Lung microvascular endothelial cell (primary cell): ENCODE measurements around the gene SART3. TPM values are rescaled to one million over a fixed set of nuclear protein-coding genes. Genes with fewer than 3 reads are reported as not detected.
"Not testable (repeated sequence)": the region's sequence is repeated elsewhere in the genome, so short reads cannot be mapped to it uniquely, and the experiment has no call there.

Experiments
- DNase-seq, 2 donors: peaks; one replicate each; pipeline versions ENCODE4 v3.0.0 to v3.0.0-alpha.2; 2010; ENCODE audit warnings: low read depth in 2 of 2
- total RNA-seq: library from RNA; depleted of rRNA; stranded (reverse); fragments of >200 nt; gene quantifications from 2 replicates; pipeline ENCODE4 v1.2.1, GENCODE V29; 2014

The SART3 gene
- total RNA-seq, 1 donor from 2014 or later, result 84.1 TPM

DNA sequence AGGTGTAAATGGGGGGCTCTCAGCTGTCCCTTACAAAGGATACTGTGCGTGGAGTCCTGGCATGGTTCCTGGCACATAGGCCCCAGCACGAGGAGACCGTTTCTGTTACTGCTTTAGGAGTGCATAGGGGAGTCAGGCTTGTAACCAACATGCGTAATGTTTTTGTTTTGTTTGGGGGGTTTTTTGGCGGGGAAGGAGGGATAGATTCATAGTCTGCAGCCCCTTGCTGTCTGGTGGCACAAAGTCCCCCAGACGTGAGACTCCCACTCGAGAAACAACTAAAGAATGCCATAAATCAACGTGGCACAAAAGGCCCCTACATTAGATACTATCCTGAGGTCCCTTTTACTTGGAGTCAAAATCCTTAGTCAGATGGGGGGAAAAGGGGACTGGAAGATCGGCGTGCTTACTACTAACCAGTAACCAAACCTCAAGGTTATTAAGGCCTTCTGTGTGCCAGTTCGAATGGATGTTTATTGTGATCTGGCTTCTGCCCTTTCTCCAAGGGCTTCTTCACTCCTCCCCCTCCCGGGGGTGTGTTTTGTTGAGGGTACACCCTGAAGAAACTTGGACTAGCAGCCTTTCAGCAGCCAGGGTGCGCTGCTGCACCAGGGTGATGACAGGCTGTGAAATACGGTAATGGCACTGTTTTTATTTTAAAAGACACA lies 2.3 kb upstream of the SART3 start:
- DNase-seq, result peak; percentile 81 to 91

- DNase-seq, result peak; percentile 98
Measured at GRCh38 chr12:108562348-108563135, 1.6 kb upstream of the SART3 start, which contains the start of gene ISCU. TSS of gene ISCU (plus strand) at chr12:108562596. CDS start at chr12:108562623, 27 bp downstream.

GRCh38 chr12:108561852-108562347 lies 927 bp upstream of the SART3 start:
- no peak for DNase-seq

DNA sequence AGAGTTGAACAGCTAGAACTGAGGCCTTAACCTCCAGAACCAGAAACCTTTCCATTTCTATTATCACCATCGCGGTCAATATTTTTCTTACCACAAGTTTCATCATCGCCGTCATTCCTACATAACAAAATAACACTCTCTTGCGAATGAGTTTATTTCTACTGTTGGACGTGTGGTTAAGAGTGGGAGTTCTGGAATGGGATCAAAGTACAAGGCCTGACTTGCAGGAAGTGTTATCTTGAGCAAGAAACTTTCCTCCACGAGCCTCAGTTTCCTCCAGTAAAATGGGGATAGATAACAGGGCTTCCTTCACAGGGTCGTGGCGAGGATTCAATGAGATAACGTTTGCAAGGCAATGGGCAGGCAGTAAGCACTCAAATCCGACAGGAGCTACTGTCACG lies 652 bp downstream of the SART3 start:
- peak; percentile 14 to 47 for DNase-seq

DNA sequence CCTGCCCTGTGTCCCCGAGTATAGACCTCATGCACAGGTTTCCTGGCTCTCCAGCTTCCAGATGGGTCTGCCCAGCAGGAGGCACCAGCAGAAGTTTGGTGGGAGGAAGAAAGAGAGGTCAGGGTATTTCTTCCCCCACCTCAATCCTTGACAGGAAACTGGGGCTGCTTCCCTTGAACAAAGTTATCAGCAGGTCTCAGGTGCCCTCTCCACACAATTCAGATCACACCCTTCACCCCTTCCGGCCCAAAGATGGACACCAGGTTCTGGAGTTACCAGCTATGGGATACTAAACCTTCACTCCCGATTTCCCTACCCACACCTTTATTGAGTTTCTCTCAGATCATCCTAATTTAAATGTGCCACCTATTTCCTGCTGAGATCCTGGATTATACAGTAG lies 1.2 kb downstream of the SART3 start:
- DNase-seq, result no peak

DNA sequence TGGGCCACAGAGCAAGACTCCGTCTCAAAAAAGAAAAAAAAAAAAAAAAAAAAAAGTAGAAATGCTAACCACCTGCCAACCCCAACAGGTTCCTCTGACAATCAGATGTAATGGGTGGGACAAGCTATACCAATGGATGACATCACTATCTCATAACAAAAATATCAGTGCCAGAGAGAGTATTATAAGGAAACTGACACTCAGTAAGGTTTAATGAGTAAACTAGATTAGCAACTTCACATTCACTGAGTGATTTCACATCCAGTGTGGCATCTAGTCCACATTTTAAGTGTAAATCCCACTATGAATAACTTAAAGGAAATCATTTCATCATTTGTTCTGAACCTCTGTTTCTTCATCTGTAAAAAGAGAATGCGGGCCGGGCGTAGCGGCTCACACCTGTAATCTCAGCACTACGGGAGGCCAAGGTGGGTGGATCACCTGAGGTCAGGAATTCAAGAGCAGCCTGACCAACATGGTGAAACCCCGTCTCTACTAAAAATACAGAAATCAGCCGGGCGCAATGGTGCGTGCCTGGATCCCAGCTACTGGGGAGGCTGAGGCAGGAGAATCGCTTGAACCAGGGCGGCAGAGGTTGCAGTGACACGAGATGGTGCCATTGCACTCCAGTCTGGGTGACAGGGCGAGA lies 1.8 kb downstream of the SART3 start:
- DNase-seq, result no peak

- DNase-seq, result not testable (repeated sequence)
Measured at GRCh38 chr12:108555383-108555782, 5.6 kb downstream of the SART3 start.

DNA sequence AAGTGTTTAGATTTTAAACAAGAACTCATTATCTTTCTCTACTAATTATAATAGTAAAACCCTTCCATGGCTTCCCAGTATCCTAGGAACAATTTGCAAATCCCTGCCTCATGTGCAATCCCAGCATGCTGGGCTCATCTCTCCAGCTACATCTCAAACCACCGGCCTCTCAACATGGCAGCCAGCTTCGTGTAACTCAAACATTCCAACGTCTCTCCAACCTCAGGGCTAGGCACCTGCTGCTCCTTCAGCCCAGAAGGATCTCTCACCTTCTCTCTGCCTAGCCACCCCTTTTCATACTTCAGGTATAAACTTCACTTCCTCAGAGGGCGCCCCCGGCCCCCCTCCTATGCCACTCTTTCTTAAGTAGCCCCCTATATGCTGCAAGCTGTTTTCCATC lies 7.2 kb downstream of the SART3 start:
- no peak for DNase-seq

DNA sequence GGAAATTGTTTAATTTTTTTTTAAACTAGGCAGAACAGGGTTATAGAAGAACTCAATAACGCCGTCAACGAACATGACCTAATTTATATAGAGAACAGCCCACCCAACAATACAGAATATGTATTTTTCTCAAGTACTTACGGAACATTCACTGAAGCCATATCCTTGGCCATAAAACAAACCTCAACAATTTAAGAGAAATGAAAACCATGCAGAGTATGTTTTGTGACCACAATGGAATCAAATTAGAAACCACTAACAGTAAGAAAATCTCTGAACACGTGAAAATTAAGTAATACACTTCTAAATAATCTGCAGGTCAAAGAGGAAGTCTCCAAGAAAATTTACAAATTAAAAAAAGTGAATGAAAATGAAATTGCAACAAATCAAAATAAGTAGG lies 9.4 kb downstream of the SART3 start:
- no peak for DNase-seq

GRCh38 chr12:108548954-108549521 lies 11.9 kb downstream of the SART3 start:
- no peak for DNase-seq

- no peak for DNase-seq
Measured at GRCh38 chr12:108547686-108548085, 13.3 kb downstream of the SART3 start.

DNA sequence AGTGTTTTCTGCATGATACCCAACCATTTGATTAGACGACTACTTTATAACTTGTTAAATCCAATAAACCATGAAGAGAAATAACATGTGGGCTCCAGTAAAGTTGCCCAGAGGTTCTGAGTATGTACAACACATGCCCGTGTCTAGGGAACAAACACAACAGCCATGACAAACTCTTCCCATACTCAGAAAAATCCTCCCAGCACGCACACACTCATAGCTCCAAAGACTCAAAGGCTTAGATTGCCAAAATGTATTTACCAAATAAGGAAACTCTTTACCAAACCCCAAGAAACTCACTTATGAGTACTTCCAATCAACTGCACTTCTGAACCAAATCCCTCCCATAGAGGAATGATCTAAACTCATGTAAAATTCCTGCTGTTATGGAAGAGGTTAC lies 17.3 kb downstream of the SART3 start:
- DNase-seq, result no peak

- DNase-seq, result no peak
Measured at GRCh38 chr12:108542320-108542719, 18.7 kb downstream of the SART3 start.

- DNase-seq, result no peak
Measured at GRCh38 chr12:108538616-108539195, 22.3 kb downstream of the SART3 start.

- no peak for DNase-seq
Measured at GRCh38 chr12:108538146-108538545, 22.8 kb downstream of the SART3 start.

DNA sequence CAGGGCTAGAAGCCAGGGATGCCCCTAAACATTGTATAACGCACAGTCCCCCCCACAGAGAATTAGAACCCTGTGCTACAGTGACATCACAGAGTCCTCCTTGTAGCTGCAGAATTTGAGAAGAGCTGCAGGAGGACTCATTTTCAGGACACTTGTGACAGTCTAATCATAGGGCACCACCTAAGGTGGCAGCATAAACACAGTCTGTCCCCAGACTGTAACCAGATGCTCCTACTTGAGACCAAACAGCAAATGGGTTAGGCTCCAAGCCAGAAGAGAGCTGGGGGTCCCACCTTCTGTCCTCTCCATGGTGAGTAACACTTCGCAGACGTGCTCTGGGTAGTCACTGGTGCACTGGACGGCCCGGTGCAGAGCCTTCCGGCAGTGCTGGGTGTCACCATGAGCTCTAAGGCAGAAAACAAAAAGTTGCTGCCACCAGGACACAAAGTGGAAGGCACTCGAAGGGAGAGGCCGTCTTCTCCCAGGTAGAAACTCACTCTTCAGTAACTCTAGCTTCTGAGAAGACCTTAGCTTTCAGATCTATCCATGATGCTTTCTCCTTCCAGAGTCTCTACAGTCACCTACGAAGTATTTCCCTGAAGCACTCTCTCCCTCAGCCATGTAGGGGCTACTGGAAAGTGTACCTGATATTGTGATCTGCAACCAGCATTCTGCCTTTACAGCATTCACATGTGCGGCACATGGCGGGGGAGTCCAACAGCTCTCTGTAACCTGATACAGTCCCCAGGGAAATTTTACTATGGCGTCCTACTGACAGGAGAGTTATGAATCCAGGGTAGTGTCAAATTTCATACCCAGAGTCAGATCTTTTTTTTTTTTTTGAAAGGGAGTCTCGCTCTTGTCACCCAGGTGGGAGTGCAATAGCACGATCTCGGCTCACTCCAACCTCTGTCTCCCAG lies 28.8 kb downstream of the SART3 start:
- DNase-seq, result no peak

DNA sequence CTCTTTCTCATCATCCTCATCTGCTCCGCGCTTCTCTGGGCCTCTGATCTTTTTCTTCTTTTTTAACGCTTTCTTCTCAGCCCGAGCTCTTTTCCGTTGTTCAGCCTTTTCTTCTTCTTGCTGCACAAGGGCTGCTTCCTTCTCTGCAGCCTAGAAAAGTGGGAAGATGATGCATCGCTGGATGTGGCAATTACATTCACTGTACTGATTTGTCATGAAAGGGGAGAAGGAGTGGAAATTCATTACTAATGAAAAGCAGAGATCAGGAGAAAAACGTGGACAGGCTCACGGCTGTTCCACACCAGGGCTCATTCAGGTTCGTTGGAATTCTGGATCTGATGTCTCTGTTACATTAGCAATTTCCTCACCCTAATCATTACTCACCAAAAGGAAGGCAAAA lies 30.8 kb downstream of the SART3 start:
- DNase-seq, result no peak

DNA sequence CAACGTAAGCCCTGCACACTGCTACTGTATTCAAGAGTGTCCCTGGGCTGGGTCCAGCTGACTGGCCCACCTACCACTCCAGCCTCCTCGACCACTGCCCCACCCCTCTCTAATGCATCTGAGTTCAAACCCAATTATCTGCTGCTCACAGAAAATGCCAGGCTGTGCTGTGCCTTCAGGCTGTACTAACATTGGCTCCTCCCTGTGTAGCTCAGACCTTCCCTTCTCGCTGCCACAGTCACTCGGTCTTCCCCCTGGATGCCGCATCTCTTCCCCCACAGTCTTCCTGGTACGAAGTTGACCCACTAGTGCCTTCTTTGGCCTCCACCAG lies 33.8 kb downstream of the SART3 start:
- no peak for DNase-seq

DNA sequence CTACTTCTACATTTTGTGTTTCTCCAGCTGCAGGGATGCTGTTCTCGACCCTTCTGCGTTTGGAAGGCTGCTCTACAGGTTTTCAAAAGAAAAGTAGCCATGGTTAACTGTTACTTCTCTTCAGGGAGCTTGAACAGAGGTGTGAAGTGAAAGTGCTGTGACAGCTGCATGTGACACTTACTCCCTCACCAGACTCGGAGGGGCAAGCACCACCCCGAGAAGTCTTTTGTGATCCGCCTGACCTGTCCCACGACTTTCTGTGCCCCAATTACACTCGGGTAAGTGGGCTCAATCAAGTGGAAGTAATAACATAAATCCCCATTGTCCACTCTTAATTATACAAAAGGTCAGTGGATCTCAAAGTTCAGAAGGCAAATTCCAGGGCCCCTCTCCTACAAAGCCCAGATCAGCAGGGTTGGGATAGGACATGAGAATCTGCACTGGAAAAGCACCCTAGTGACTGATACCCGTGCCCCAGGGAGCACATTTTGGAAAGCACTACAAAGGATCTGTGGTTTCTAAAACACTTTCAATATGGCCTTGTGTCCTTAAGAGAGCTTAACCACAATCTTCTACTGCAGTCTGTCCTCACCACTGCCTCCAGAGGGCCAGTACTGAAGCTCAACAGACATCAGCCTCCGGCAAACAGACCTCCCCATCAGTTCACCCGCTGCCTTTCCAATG lies 34.3 kb downstream of the SART3 start:
- DNase-seq, result no peak

DNA sequence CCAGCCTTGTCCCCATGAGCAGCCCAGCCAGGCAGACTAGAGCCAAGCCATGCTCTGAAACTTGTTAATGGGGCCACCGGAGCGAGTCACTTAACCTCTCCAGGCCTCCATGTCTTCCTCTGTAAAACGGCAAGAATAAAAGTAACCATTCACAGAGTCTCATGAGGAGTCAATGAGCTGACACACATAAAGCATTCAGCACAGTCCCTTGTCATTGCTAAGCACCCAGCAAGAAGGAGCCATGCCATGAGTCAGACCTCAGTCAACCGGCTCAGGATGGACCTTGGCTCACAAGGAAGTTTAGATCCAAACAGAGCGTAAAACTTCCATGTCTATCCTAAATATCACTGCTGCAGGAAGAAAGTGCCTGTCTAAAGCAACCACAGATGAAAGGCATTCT lies 35.3 kb downstream of the SART3 start:
- peak in 1 of 2 donors; percentile 79 for DNase-seq
